DOHH2 (cell line): ENCODE measurements around the gene GPR108.
A peak's percentile ranks its signal among the peaks of the same experiment; 100 is the strongest.

ENCODE experiments used
- H3F3A ChIP-seq: fragments of 200-600 bp; sonication (generic), shearing (Covaris generic); 2 replicates; pipeline ENCODE4 v1.6.0; 2016; ENCODE audit warnings: antibody characterized with exemption, mild to moderate bottlenecking; ENCODE audit not compliant: control insufficient read depth, insufficient read depth
- H3K27ac ChIP-seq: fragments of 200-600 bp; sonication (generic); 2 replicates; pipeline ENCODE4 v1.5.1; 2014; ENCODE audit warnings: low read depth, mild to moderate bottlenecking, low read length, moderate library complexity
- H3K27me3 ChIP-seq: fragments of 200-600 bp; sonication (generic); 2 replicates; pipeline ENCODE4 v1.6.1; 2014; ENCODE audit warnings: mild to moderate bottlenecking, low read length, mixed read lengths; ENCODE audit not compliant: control insufficient read depth
- H3K36me3 ChIP-seq: fragments of 200-600 bp; sonication (generic); 2 replicates; pipeline ENCODE4 v1.6.1; 2014; ENCODE audit warnings: mild to moderate bottlenecking, low read length, moderate library complexity, mixed read lengths; ENCODE audit not compliant: control insufficient read depth
- H3K4me1 ChIP-seq: fragments of 200-600 bp; sonication (generic); 2 replicates; pipeline ENCODE4 v1.6.1; 2014; ENCODE audit warnings: mild to moderate bottlenecking, low read length, mixed read lengths; ENCODE audit not compliant: control insufficient read depth
- H3K4me2 ChIP-seq: fragments of 200-600 bp; sonication (generic); 2 replicates; pipeline ENCODE4 v1.6.0; 2014; ENCODE audit warnings: mild to moderate bottlenecking, low read length, moderate library complexity
- H3K4me3 ChIP-seq: fragments of 200-600 bp; sonication (generic); 2 replicates; pipeline ENCODE4 v1.5.1; 2014; ENCODE audit warnings: mild to moderate bottlenecking, low read length, mixed read lengths
- H3K79me2 ChIP-seq: fragments of 200-600 bp; sonication (generic); 2 replicates; pipeline ENCODE4 v1.6.1; 2014; ENCODE audit warnings: mild to moderate bottlenecking, low read length, mixed read lengths; ENCODE audit not compliant: control insufficient read depth
- H3K9me2 ChIP-seq: fragments of 200-600 bp; sonication (generic); replicated peaks from 2 replicates; pipeline ENCODE4 v1.6.1; 2014; ENCODE audit warnings: mild to moderate bottlenecking, low read length, mixed read lengths; ENCODE audit not compliant: control insufficient read depth
- H3K9me3 ChIP-seq: fragments of 200-600 bp; sonication (generic); 2 replicates; pipeline ENCODE4 v1.6.1; 2014; ENCODE audit warnings: antibody characterized with exemption, low read length, mixed read lengths; ENCODE audit not compliant: control insufficient read depth, insufficient read depth
- H4K20me1 ChIP-seq: fragments of 200-600 bp; sonication (generic); 2 replicates; pipeline ENCODE4 v1.6.0; 2014; ENCODE audit warnings: low read depth, mild to moderate bottlenecking, antibody characterized with exemption, low read length, moderate library complexity; ENCODE audit not compliant: control insufficient read depth, insufficient read depth
- EZH2phosphoT487 ChIP-seq: fragments of 200-600 bp; sonication (generic); IDR thresholded peaks from 2 replicates; pipeline ENCODE4 v1.6.1; 2017; ENCODE audit warnings: borderline replicate concordance, mild to moderate bottlenecking, antibody characterized with exemption, low read length, moderate library complexity, mixed read lengths
- TF ChIP-seq, protein P1 (sequence below): fragments of 200-600 bp; sonication (generic); IDR thresholded peaks from one replicate; pipeline ENCODE4 v1.5.1; 2014; ENCODE audit warnings: antibody characterized with exemption, mild to moderate bottlenecking, low read depth, low read length; ENCODE audit not compliant: poor library complexity, severe bottlenecking

Gene GPR108

DNA sequence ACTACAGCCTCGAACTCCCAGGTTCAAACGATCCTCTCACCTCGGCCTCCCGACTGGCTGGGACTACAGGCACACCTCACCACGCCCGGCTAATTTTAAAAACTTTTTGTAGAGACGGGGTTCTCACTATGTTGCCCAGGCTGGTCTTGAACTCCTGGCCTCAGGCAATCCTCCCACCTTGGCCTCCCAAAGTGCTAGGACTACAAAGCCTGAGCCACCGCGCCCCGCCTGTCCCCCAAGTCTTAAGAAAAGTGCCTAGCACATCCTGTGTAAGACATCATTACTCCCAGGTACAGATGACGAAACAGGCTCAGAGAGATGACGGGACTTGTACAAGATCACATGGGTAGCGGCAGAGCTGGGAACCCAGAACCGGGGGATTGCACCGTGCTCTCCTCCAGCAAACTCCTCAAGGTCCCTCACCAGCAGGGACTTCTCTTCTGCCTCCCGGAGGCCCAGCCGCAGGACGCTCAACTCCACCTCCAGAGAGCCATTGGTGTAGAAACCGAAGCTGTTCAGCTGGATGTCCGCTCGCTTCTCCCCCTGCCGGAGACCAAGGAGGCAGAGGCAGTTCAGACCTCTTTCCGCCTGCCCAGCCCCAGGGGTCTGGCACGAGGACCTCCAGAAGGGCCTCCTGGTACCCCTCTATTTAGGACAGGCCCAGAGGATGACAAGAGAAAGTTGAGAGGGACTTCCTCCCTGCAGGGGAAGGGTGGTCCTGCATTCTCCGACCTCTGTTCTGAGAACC is 1.0 kb downstream of the GPR108 start:
- no peaks in the 10 kb centered on the region for H3K9me3 ChIP-seq
- peak overlapping the region; percentile 92 for H3K4me2 ChIP-seq
- H3K79me2 ChIP-seq = peaks cover 12% of the 10 kb centered on the region
- H3K27me3 ChIP-seq = no peaks in the 10 kb centered on the region
- H3K4me1 ChIP-seq = peaks cover 49% of the 10 kb centered on the region
- peaks cover 16% of the 10 kb centered on the region for H3F3A ChIP-seq
- peak overlapping the region; percentile 65 for H3K27ac ChIP-seq
- TF ChIP-seq, protein P1, sequence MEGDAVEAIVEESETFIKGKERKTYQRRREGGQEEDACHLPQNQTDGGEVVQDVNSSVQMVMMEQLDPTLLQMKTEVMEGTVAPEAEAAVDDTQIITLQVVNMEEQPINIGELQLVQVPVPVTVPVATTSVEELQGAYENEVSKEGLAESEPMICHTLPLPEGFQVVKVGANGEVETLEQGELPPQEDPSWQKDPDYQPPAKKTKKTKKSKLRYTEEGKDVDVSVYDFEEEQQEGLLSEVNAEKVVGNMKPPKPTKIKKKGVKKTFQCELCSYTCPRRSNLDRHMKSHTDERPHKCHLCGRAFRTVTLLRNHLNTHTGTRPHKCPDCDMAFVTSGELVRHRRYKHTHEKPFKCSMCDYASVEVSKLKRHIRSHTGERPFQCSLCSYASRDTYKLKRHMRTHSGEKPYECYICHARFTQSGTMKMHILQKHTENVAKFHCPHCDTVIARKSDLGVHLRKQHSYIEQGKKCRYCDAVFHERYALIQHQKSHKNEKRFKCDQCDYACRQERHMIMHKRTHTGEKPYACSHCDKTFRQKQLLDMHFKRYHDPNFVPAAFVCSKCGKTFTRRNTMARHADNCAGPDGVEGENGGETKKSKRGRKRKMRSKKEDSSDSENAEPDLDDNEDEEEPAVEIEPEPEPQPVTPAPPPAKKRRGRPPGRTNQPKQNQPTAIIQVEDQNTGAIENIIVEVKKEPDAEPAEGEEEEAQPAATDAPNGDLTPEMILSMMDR = peak; percentile 73
- no peak for TF ChIP-seq EZH2phosphoT487
- H3K4me3 ChIP-seq = peak overlapping the region; percentile 83
- H3K36me3 ChIP-seq = no peaks in the 10 kb centered on the region; the same call in 1 of the 2 replicates
- 0 out of 2 replicates have a peak, but pooled peaks cover 2% of the 10 kb centered on the region for H4K20me1 ChIP-seq
- no peaks in the 10 kb centered on the region for H3K9me2 ChIP-seq

DNA sequence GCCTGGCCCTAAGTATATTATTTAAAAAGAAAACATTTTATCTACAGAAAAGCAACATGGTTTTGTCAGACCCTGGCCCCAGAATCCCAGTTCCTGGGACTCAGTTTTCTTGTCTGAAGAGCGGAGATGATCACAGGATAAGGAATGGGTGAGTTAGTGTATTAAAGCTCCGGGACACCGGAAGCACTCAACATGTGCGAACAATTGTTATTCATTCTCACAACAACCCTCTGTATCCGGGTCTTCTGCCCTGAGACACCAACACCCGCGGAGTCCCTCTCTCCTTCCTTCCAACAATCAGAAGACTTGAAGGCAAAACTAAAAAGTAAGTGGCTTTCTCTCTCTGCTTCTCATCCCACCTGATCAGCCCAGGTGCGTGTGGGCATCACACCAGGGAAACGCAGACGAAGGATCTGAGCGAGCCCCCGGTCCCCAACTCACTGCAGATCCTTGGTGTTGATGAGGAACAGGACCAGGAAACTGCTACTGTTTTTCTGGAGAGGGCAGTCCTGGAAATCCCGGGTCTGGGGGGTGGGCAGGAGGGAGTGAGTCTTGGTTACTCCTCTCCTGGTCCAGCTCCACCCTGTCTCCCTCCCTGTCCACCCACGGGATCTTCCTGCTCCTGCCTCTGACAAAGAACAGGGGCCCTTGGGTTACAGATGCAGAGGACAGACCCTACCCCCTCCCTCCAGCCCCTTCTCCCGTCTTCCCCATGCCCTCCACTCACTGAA is 2.0 kb downstream of the GPR108 start:
- no peak for TF ChIP-seq EZH2phosphoT487
- TF ChIP-seq, protein P1 = no peak
- Histone ChIP-seq H3K36me3 (no peaks in the 10 kb centered on the region; the same call in 1 of the 2 replicates), H4K20me1 (no peaks in the 10 kb centered on the region), H3F3A (peaks cover 9% of the 10 kb centered on the region; the same call in 1 of the 2 replicates), H3K4me2 (peak overlapping the region; percentile 92), H3K4me1 (peaks cover 39% of the 10 kb centered on the region), H3K79me2 (peaks cover 12% of the 10 kb centered on the region), H3K27ac (no peak overlapping the region), H3K27me3 (no peaks in the 10 kb centered on the region), H3K4me3 (peak overlapping the region; percentile 83), H3K9me3 (no peaks in the 10 kb centered on the region), H3K9me2 (no peaks in the 10 kb centered on the region)

DNA sequence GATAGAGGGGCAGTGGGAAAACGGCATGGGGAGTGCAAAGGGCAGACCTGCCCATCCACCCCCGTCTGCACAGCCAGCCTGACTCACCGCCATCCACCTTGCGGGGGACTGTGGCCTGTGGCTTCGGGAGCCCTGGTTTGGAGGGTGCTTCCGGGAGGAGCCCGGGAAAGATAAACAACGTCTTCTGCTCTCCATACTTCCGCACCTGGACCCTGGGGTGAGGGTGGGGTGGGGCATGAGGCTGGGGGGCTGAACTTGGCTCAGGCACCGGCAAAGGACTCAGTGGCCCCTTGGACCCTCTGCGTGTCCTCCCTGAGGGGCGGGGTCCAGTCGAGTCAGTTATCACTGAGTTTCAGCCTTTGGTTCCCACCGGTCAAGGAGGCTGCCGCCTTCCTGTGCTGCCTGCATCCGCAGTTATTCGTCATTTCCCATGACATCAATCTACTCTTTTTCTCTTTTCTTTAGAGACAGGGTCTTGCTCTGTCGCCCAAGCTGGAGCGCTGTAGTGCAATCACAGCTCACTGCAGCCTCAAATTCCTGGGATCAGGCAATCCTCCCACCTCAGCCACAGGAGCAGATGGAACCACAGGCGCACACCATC is 3.2 kb downstream of the GPR108 start:
- Histone ChIP-seq H3K27ac (no peak overlapping the region), H3K9me2 (no peaks in the 10 kb centered on the region), H3K4me2 (no peak overlapping the region), H3K79me2 (peaks cover 12% of the 10 kb centered on the region), H3K4me3 (no peak overlapping the region), H4K20me1 (no peaks in the 10 kb centered on the region), H3F3A (peaks cover 9% of the 10 kb centered on the region; the same call in 1 of the 2 replicates), H3K27me3 (no peaks in the 10 kb centered on the region), H3K9me3 (no peaks in the 10 kb centered on the region), H3K36me3 (no peaks in the 10 kb centered on the region; the same call in 1 of the 2 replicates), H3K4me1 (peaks cover 30% of the 10 kb centered on the region)
- no peak for TF ChIP-seq EZH2phosphoT487
- TF ChIP-seq, protein P1 = no peak
